K562 (cell line): ENCODE results near the gene GCHFR. TPM values are rescaled to one million over a fixed set of nuclear protein-coding genes. Genes with fewer than 3 reads are reported as not detected.

Experiments used
- CREB3 ChIP-seq: fragments of 450-650 bp; conservative IDR thresholded peaks from 2 replicates; pipeline ENCODE4 v1.6.1; 2016; ENCODE audit warnings: missing genetic modification characterization, low read depth, mild to moderate bottlenecking, missing compliant biosample characterization, moderate library complexity
- CREBBP ChIP-seq: IDR thresholded peaks from one replicate; pipeline ENCODE4 v1.6.1; 2012; ENCODE audit warnings: low read depth, mild to moderate bottlenecking, control low read depth, inconsistent platforms, low read length
- MEIS2 ChIP-seq: fragments of 450-650 bp; IDR thresholded peaks from 2 replicates; pipeline ENCODE4 v1.6.1; 2014; ENCODE audit warnings: mild to moderate bottlenecking; ENCODE audit not compliant: partially characterized antibody
- MYC ChIP-seq, 2 experiments: fragments of 250-450 bp in 1 of 2; sonication (Bioruptor Pico) in 1 of 2; IDR thresholded peaks; 2 replicates each; pipeline versions ENCODE4 v1.5.1 to v1.6.1; 2012 to 2021; ENCODE audit warnings: low read depth in 2 of 2, borderline replicate concordance in 1 of 2, improper control_type of control experiment in 1 of 2, low read length in 1 of 2, mild to moderate bottlenecking in 1 of 2, moderate library complexity in 1 of 2
- PURB ChIP-seq: sonication (generic); formaldehyde crosslinking; IDR thresholded peaks from 2 replicates; pipeline ENCODE4 v1.9.0; 2021; ENCODE audit warnings: low read depth, mild to moderate bottlenecking, missing genetic modification reagents
- RBM22 ChIP-seq: fragments of 200-400 bp; formaldehyde crosslinking; IDR thresholded peaks from 2 replicates; pipeline ENCODE4 v1.6.1; 2018; ENCODE audit warnings: low read length, low read depth; ENCODE audit not compliant: poor library complexity, severe bottlenecking
- SMARCE1 ChIP-seq: fragments of 450-650 bp; IDR thresholded peaks from 2 replicates; pipeline ENCODE4 v1.7.1; 2016; ENCODE audit warnings: mild to moderate bottlenecking
- SNAPC5 ChIP-seq: fragments of 250-450 bp; sonication (Bioruptor Pico); IDR thresholded peaks from 2 replicates; pipeline ENCODE4 v1.8.0; 2021; ENCODE audit warnings: moderate library complexity, mild to moderate bottlenecking, inconsistent platforms
- TEAD1 ChIP-seq, 2 experiments: fragments of 450-650 bp in 1 of 2; sonication (generic) in 1 of 2; formaldehyde crosslinking; IDR thresholded peaks; 2 replicates each; pipeline versions ENCODE4 v1.4.0 to v1.8.0; 2020 to 2022; ENCODE audit warnings: mild to moderate bottlenecking in 2 of 2, missing genetic modification reagents in 1 of 2
- ZNF354B ChIP-seq: fragments of 250-450 bp; sonication (Bioruptor Pico); IDR thresholded peaks from 2 replicates; pipeline ENCODE4 v1.4.0; 2020
- polyA plus RNA-seq, 8 experiments: library from polyadenylated mRNA; depleted of rRNA in 4 of 8; stranded (reverse) in 5 of 8; unstranded in 3 of 8; fragments of >200 nt; fragmentation: Nextera tagmentation in 2 of 8; fragmentation: Illumina TruSeq in 1 of 8; extraction: Ambion mirVana in 2 of 8; extraction: Trizol in 1 of 8; gene quantifications; 2 replicates each; pipeline versions ENCODE4 v1.2.1 to v1.2.3, GENCODE V29; 2011 to 2014; ENCODE audit warnings: inconsistent platforms in 1 of 8, missing spikeins in 1 of 8
- total RNA-seq, 7 experiments: library from RNA; depleted of rRNA in 6 of 7; stranded (reverse); fragments of >200 nt in 6 of 7; fragmentation: Illumina TruSeq in 2 of 7; extraction: Trizol in 2 of 7; gene quantifications; 2 replicates each; pipeline versions ENCODE4 v1.2.1 to v1.2.3, GENCODE V29; 2011 to 2021; ENCODE audit warnings: low replicate concordance in 1 of 7
- TF ChIP-seq, protein P1 (sequence below): fragments of 250-450 bp; sonication (Bioruptor Pico); IDR thresholded peaks from 2 replicates; pipeline ENCODE4 v1.8.0; 2022; ENCODE audit warnings: moderate library complexity, mild to moderate bottlenecking, inconsistent platforms
- TF ChIP-seq, protein P2 (sequence below): sonication (generic); formaldehyde crosslinking; IDR thresholded peaks from 2 replicates; pipeline ENCODE4 v1.8.0; 2023; ENCODE audit warnings: missing genetic modification reagents, mild to moderate bottlenecking, borderline replicate concordance
- TF ChIP-seq, protein P3 (sequence below): fragments of 450-650 bp; formaldehyde crosslinking; IDR thresholded peaks from 2 replicates; pipeline ENCODE4 v1.4.0; 2020; ENCODE audit warnings: mild to moderate bottlenecking, mixed read lengths
- TF ChIP-seq, protein P4 (sequence below), 2 experiments: fragments of 450-650 bp in 1 of 2; sonication (generic) in 1 of 2; formaldehyde crosslinking; conservative IDR thresholded peaks; 2 replicates each; pipeline versions ENCODE4 v1.4.0 to v1.8.1; 2020 to 2022; ENCODE audit warnings: mild to moderate bottlenecking in 1 of 2, missing genetic modification reagents in 1 of 2

Gene GCHFR
- total and polyA plus RNA-seq, 9 of the 15 experiments (the other 6 are each of a cell fraction or from before 2014, with no cell fraction given), result 8.7 to 83.5 (median 20.8) TPM

DNA sequence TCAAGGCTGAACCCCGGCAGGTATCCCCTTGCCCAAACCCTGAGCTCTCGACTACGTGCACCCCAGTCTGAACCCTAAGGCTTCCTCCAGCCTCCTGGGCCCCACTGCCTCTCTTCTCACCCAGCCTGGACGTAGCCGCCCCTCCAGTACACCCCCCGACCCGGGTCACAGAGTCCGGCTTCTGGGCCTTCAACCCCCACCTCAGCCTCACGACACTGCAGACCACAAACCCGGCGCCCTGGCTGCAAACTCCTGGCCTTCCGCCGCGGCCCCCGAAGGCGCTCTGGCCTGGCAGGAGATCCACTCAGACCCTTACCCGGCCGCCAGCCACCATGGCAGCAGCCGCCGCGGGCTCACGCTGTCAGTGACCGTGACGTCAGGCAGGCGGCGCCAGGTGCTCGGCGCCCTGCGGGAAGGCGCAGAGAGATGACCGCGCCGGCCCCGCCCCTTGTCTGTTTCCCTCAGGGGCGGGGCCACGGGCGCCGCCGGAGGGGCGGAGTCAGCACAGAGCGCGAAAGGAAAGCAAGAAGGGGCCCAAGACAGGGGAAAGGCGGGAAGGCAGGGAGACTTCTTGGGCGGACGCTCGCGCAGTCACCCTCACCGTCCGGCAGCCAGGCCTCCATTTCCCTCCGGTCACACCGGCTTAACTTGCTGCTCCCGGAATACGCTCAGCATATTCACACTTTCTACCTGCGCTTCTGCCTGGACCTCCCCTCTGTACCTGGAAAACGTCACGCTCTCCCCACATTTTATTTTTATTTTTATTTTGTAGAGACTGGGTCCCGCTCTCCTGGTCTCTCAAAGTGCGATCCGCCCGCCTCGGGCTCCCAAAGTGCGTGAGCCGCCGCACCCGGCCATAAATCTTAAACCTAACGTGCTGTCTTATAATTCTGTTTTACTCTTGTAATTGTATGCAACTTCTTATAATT is 8.7 kb upstream of the GCHFR start, which contains the start of gene RMDN3 (continued):
- TF ChIP-seq RBM22 (no peak), ZNF354B (CRISPR knock-in tag) (no peak), CREB3 (tag) (0 out of 2 replicates have a peak, but pooled peaks have one; percentile 18), PURB (CRISPR knock-in tag) (no peak), MYC (IDR thresholded peaks at IDR 0.05; ENCODE audit: low read depth, low read length) (peak; percentile 94), MYC (CRISPR knock-in tag; IDR thresholded peaks at IDR 0.05; ENCODE audit: borderline replicate concordance, low read depth) (no peak), MEIS2 (peak; percentile 79), SNAPC5 (CRISPR knock-in tag) (no peak), TEAD1 (CRISPR knock-in tag; IDR thresholded peaks at IDR 0.05) (peak in 1 of 2 experiments; percentile 76; a peak in 1 of 4 replicates), CREBBP (no peak), SMARCE1 (no peak; the same call in 1 of the 2 replicates)
- TF ChIP-seq, protein P1, sequence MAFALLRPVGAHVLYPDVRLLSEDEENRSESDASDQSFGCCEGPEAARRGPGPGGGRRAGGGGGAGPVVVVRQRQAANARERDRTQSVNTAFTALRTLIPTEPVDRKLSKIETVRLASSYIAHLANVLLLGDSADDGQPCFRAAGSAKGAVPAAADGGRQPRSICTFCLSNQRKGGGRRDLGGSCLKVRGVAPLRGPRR (CRISPR knock-in tag), result no peak
- TF ChIP-seq, protein P2, sequence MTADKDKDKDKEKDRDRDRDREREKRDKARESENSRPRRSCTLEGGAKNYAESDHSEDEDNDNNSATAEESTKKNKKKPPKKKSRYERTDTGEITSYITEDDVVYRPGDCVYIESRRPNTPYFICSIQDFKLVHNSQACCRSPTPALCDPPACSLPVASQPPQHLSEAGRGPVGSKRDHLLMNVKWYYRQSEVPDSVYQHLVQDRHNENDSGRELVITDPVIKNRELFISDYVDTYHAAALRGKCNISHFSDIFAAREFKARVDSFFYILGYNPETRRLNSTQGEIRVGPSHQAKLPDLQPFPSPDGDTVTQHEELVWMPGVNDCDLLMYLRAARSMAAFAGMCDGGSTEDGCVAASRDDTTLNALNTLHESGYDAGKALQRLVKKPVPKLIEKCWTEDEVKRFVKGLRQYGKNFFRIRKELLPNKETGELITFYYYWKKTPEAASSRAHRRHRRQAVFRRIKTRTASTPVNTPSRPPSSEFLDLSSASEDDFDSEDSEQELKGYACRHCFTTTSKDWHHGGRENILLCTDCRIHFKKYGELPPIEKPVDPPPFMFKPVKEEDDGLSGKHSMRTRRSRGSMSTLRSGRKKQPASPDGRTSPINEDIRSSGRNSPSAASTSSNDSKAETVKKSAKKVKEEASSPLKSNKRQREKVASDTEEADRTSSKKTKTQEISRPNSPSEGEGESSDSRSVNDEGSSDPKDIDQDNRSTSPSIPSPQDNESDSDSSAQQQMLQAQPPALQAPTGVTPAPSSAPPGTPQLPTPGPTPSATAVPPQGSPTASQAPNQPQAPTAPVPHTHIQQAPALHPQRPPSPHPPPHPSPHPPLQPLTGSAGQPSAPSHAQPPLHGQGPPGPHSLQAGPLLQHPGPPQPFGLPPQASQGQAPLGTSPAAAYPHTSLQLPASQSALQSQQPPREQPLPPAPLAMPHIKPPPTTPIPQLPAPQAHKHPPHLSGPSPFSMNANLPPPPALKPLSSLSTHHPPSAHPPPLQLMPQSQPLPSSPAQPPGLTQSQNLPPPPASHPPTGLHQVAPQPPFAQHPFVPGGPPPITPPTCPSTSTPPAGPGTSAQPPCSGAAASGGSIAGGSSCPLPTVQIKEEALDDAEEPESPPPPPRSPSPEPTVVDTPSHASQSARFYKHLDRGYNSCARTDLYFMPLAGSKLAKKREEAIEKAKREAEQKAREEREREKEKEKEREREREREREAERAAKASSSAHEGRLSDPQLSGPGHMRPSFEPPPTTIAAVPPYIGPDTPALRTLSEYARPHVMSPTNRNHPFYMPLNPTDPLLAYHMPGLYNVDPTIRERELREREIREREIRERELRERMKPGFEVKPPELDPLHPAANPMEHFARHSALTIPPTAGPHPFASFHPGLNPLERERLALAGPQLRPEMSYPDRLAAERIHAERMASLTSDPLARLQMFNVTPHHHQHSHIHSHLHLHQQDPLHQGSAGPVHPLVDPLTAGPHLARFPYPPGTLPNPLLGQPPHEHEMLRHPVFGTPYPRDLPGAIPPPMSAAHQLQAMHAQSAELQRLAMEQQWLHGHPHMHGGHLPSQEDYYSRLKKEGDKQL, result no peak
- TF ChIP-seq, protein P3, sequence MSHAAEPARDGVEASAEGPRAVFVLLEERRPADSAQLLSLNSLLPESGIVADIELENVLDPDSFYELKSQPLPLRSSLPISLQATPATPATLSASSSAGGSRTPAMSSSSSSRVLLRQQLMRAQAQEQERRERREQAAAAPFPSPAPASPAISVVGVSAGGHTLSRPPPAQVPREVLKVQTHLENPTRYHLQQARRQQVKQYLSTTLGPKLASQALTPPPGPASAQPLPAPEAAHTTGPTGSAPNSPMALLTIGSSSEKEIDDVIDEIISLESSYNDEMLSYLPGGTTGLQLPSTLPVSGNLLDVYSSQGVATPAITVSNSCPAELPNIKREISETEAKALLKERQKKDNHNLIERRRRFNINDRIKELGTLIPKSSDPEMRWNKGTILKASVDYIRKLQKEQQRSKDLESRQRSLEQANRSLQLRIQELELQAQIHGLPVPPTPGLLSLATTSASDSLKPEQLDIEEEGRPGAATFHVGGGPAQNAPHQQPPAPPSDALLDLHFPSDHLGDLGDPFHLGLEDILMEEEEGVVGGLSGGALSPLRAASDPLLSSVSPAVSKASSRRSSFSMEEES, result no peak
- TF ChIP-seq, protein P4, sequence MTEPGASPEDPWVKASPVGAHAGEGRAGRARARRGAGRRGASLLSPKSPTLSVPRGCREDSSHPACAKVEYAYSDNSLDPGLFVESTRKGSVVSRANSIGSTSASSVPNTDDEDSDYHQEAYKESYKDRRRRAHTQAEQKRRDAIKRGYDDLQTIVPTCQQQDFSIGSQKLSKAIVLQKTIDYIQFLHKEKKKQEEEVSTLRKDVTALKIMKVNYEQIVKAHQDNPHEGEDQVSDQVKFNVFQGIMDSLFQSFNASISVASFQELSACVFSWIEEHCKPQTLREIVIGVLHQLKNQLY (CRISPR knock-in tag; conservative IDR thresholded peaks at IDR 0.05), result no peak
